HG02610 (cell line): Measurements from ENCODE around the gene ZNF516.

Source experiments
- ATAC-seq: cut with Tn5 transposase; IDR thresholded peaks from one replicate; pipeline ENCODE4 v1.9.1; 2021; ENCODE audit warnings: mild to moderate bottlenecking, moderate library complexity; ENCODE audit not compliant: unreplicated experiment

The ZNF516 gene

GRCh38 chr18:76425146-76426131 is 69.6 kb downstream of the ZNF516 start:
- ATAC-seq: no peak

GRCh38 chr18:76422838-76423237 is 72.2 kb downstream of the ZNF516 start:
- no peak for ATAC-seq

- no peak for ATAC-seq
These were observed 72.9 kb downstream of the ZNF516 start for GRCh38 chr18:76422121-76422520.

- ATAC-seq: no peak
These were observed 73.4 kb downstream of the ZNF516 start for GRCh38 chr18:76421685-76422078.

- no peak for ATAC-seq
These were observed 74.0 kb downstream of the ZNF516 start for GRCh38 chr18:76420898-76421684.

GRCh38 chr18:76419811-76420210 is 75.2 kb downstream of the ZNF516 start:
- ATAC-seq: no peak

GRCh38 chr18:76416911-76417310 is 78.1 kb downstream of the ZNF516 start:
- no peak for ATAC-seq

- no peak for ATAC-seq
These were observed 80.0 kb downstream of the ZNF516 start for GRCh38 chr18:76414936-76415621.

- ATAC-seq: no peak
These were observed 82.0 kb downstream of the ZNF516 start for GRCh38 chr18:76412818-76413565.

GRCh38 chr18:76412010-76412817 is 82.8 kb downstream of the ZNF516 start:
- no peak for ATAC-seq

GRCh38 chr18:76410660-76411417 is 84.2 kb downstream of the ZNF516 start:
- ATAC-seq: peak; percentile 94

- no peak for ATAC-seq
These were observed 85.0 kb downstream of the ZNF516 start for GRCh38 chr18:76410033-76410432.

- no peak for ATAC-seq
These were observed 86.5 kb downstream of the ZNF516 start for GRCh38 chr18:76408480-76409067.

- ATAC-seq: no peak
These were observed 87.4 kb downstream of the ZNF516 start for GRCh38 chr18:76407681-76408080.

GRCh38 chr18:76406791-76407190 is 88.3 kb downstream of the ZNF516 start:
- ATAC-seq: no peak

- no peak for ATAC-seq
These were observed 89.2 kb downstream of the ZNF516 start for GRCh38 chr18:76405681-76406356.

GRCh38 chr18:76405280-76405679 is 89.8 kb downstream of the ZNF516 start:
- ATAC-seq: no peak

- ATAC-seq: no peak
These were observed 90.7 kb downstream of the ZNF516 start for GRCh38 chr18:76404345-76404831.
